Liver (tissue), 9 donors: Measurements from ENCODE around the gene TRIM29. TPM values are rescaled to one million over a fixed set of nuclear protein-coding genes. Genes with fewer than 3 reads are reported as not detected.

Source experiments
- DNase-seq: peaks from one replicate; pipeline ENCODE4 v3.0.0-alpha.2; 2017; ENCODE audit warnings: low spot score
- H3K27ac ChIP-seq, 2 donors: one replicate each; pipeline ENCODE4 v1.7.0; 2013; ENCODE audit warnings: inconsistent platforms in 2 of 2, low read length in 2 of 2, control low read depth in 1 of 2, low read depth in 1 of 2, mild to moderate bottlenecking in 1 of 2
- H3K27me3 ChIP-seq, 4 donors: one replicate each; pipeline versions ENCODE4 v1.6.1 to v1.7.0; 2013; ENCODE audit warnings: low read length in 3 of 4, inconsistent platforms in 1 of 4, mild to moderate bottlenecking in 1 of 4, moderate library complexity in 1 of 4; ENCODE audit not compliant: control insufficient read depth in 4 of 4, insufficient read depth in 4 of 4
- H3K36me3 ChIP-seq, 4 donors: one replicate each; pipeline versions ENCODE4 v1.6.1 to v1.7.0; 2013; ENCODE audit warnings: low read length in 3 of 4, mild to moderate bottlenecking in 3 of 4, low read depth in 1 of 4, moderate library complexity in 1 of 4; ENCODE audit not compliant: control insufficient read depth in 4 of 4, insufficient read depth in 3 of 4
- H3K4me1 ChIP-seq, 4 donors: one replicate each; pipeline versions ENCODE4 v1.6.1 to v1.7.0; 2013; ENCODE audit warnings: low read length in 3 of 4, mild to moderate bottlenecking in 3 of 4, moderate library complexity in 1 of 4; ENCODE audit not compliant: control insufficient read depth in 4 of 4, insufficient read depth in 4 of 4
- H3K4me3 ChIP-seq, 3 donors: one replicate each; pipeline versions ENCODE4 v1.6.1 to v1.7.0; 2013; ENCODE audit warnings: low read length in 3 of 3, control low read depth in 1 of 3, low read depth in 1 of 3, mild to moderate bottlenecking in 1 of 3
- H3K9ac ChIP-seq, 2 donors: one replicate each; pipeline ENCODE4 v1.7.0; 2013; ENCODE audit warnings: low read length in 2 of 2, mild to moderate bottlenecking in 2 of 2, moderate library complexity in 2 of 2, control low read depth in 1 of 2, low read depth in 1 of 2
- H3K9me3 ChIP-seq, 4 donors: one replicate each; pipeline versions ENCODE4 v1.6.1 to v1.7.0; 2013; ENCODE audit warnings: low read length in 3 of 4; ENCODE audit not compliant: control insufficient read depth in 4 of 4
- EGR1 ChIP-seq, 2 donors: IDR thresholded peaks; 2 replicates each; pipeline ENCODE4 v1.6.1; 2016 to 2018; ENCODE audit warnings: antibody characterized with exemption in 2 of 2, low read depth in 2 of 2
- FOXA2 ChIP-seq: IDR thresholded peaks from 2 replicates; pipeline ENCODE4 v1.6.1; 2016; ENCODE audit warnings: antibody characterized with exemption
- GABPA ChIP-seq, 2 donors: IDR thresholded peaks in 1 of 2; conservative IDR thresholded peaks in 1 of 2; 2 replicates each; pipeline ENCODE4 v1.6.1; 2016; ENCODE audit warnings: antibody characterized with exemption in 2 of 2, mild to moderate bottlenecking in 1 of 2, moderate library complexity in 1 of 2
- HNF4A ChIP-seq, 2 donors: conservative IDR thresholded peaks; 2 replicates each; pipeline ENCODE4 v1.6.1; 2016; ENCODE audit warnings: antibody characterized with exemption in 2 of 2, mild to moderate bottlenecking in 2 of 2
- HNF4G ChIP-seq: IDR thresholded peaks from 2 replicates; pipeline ENCODE4 v1.6.1; 2016; ENCODE audit warnings: antibody characterized with exemption
- JUND ChIP-seq, 2 donors: IDR thresholded peaks; 2 replicates each; pipeline ENCODE4 v1.6.1; 2016; ENCODE audit warnings: antibody characterized with exemption in 2 of 2
- NR2F2 ChIP-seq: IDR thresholded peaks from 2 replicates; pipeline ENCODE4 v1.6.1; 2016; ENCODE audit warnings: antibody characterized with exemption
- RAD21 ChIP-seq, 2 donors: IDR thresholded peaks; 2 replicates each; pipeline ENCODE4 v1.6.1; 2016; ENCODE audit warnings: antibody characterized with exemption in 2 of 2, mild to moderate bottlenecking in 2 of 2
- RXRA ChIP-seq, 2 donors: IDR thresholded peaks; 2 replicates each; pipeline ENCODE4 v1.6.1; 2017 to 2018; ENCODE audit warnings: antibody characterized with exemption in 2 of 2, mild to moderate bottlenecking in 1 of 2
- SP1 ChIP-seq: IDR thresholded peaks from 2 replicates; pipeline ENCODE4 v1.6.1; 2018; ENCODE audit warnings: antibody characterized with exemption, mild to moderate bottlenecking
- TAF1 ChIP-seq: conservative IDR thresholded peaks from 2 replicates; pipeline ENCODE4 v1.6.1; 2016; ENCODE audit warnings: antibody characterized with exemption, mild to moderate bottlenecking
- WGBS: extraction: QIAGEN DNeasy Blood & Tissue Kit; methylation state at CpG from one replicate; pipeline ENCODE4 v1.1.7; 2013; 5-methylcytosine and 5-hydroxymethylcytosine counted together
- polyA plus RNA-seq, 2 donors: library from polyadenylated mRNA; stranded (reverse) in 1 of 2; unstranded in 1 of 2; fragments of 200-250 nt in 1 of 2; fragments of >200 nt in 1 of 2; fragmentation: Nextera tagmentation in 1 of 2; extraction: Ambion mirVana in 1 of 2; gene quantifications; one replicate each; pipeline versions ENCODE4 v1.2.1 to v1.2.3, GENCODE V29; 2013 to 2015
- total RNA-seq, 2 donors: library from RNA; depleted of rRNA; stranded (reverse); fragments of >200 nt; gene quantifications; one replicate each; pipeline ENCODE4 v1.2.3, GENCODE V29; 2014
- TF ChIP-seq, protein P1 (sequence below): IDR thresholded peaks from 2 replicates; pipeline ENCODE4 v1.6.1; 2016; ENCODE audit warnings: antibody characterized with exemption
- TF ChIP-seq, protein P2 (sequence below): IDR thresholded peaks from 2 replicates; pipeline ENCODE4 v1.6.1; 2016; ENCODE audit warnings: antibody characterized with exemption
- TF ChIP-seq, protein P3 (sequence below): fragments of 150-350 bp; IDR thresholded peaks from 2 replicates; pipeline ENCODE4 v1.5.1; 2017; ENCODE audit warnings: improper control_type of control experiment, low read depth, low read length; ENCODE audit not compliant: missing input control
- TF ChIP-seq, protein P4 (sequence below): IDR thresholded peaks from 2 replicates; pipeline ENCODE4 v1.6.1; 2016; ENCODE audit warnings: antibody characterized with exemption, mild to moderate bottlenecking
- donor health status: healthy.
- donor health status: healthy.
- donor health status: healthy.
- donor health status: healthy.
- donor health status: healthy.

Gene TRIM29
- total and polyA plus RNA-seq, 4 donors, result 0.22 to 0.89 (median 0.35) TPM

DNA sequence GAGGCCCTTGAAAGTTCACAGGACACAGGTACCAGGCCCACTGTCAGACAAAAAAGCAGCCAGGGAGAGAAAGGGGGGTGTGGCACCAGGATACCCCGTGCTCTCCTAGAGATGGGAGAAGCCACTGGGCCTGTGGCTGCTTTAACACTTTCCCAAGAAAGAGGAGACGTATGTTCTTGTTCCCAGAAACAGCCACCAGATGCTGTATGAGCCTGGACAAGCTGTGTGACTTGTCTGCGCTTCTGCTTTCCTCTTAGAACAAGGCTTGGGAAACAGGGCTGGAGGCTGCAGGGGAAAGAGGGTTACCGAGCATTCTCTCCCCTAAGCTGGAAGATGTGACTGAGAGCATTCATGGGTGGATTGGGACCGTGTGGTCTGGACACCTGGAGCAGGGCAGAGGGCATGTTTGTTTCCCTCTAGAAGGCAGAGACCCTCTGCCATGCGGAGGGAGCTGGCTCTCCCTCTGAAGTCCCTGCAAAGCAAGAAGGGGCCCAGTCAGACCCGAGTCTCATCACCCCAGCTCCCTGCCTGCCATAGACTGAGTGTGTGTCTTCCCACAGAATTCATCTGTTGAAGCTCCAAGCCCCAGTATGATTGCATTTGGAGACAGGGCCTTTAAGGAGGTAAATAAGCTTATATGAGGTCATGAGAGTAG is 74.1 kb downstream of the TRIM29 start:
- H3K27me3 ChIP-seq, result peaks cover 0 to 16% (median 1%) of the 10 kb centered on the region in 4 donors
- 70% methylated on average over 7 of the region's 7 CpGs for WGBS
- peak; percentile 16 for DNase-seq

DNA sequence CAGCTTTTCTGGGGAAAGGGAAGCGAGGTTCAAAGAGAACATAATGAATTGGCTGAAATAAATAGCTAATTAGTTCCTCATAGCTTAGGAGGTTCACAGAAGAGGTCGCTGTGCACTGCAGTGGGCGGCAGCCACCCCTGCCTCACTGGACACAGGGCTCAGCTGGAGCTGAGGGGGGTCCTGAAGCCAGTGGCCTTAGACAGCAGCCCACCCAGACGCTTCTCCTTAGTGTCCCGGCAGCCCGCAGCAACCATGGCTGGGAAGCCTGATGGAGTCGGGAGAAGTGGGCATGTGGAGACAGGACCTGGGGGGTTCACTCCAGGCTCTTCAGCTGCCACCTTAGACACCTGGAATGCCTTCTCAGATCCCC is 75.4 kb downstream of the TRIM29 start:
- DNase-seq, result peak; percentile 19
- Histone ChIP-seq H3K4me1 (no peaks in the 10 kb centered on the region), H3K9me3 (no peaks in the 10 kb centered on the region), H3K4me3 (no peak overlapping the region), H3K27ac (no peak overlapping the region), H3K36me3 (no peaks in the 10 kb centered on the region), H3K9ac (no peak overlapping the region), H3K27me3 (peaks cover 0 to 11% (median 1%) of the 10 kb centered on the region in 4 donors)
- WGBS, result 86% methylated on average over 7 of the region's 7 CpGs
- TF ChIP-seq JUND (IDR thresholded peaks at IDR 0.05), result no peak
- no peak for TF ChIP-seq RXRA (IDR thresholded peaks at IDR 0.05)
- TF ChIP-seq SP1, result no peak
- no peak for TF ChIP-seq RAD21 (IDR thresholded peaks at IDR 0.05)
- TF ChIP-seq, protein P1, sequence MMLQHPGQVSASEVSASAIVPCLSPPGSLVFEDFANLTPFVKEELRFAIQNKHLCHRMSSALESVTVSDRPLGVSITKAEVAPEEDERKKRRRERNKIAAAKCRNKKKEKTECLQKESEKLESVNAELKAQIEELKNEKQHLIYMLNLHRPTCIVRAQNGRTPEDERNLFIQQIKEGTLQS, result no peak
- TF ChIP-seq, protein P2, sequence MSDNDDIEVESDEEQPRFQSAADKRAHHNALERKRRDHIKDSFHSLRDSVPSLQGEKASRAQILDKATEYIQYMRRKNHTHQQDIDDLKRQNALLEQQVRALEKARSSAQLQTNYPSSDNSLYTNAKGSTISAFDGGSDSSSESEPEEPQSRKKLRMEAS, result no peak
- TF ChIP-seq NR2F2, result no peak
- TF ChIP-seq TAF1, result no peak
- TF ChIP-seq, protein P3, sequence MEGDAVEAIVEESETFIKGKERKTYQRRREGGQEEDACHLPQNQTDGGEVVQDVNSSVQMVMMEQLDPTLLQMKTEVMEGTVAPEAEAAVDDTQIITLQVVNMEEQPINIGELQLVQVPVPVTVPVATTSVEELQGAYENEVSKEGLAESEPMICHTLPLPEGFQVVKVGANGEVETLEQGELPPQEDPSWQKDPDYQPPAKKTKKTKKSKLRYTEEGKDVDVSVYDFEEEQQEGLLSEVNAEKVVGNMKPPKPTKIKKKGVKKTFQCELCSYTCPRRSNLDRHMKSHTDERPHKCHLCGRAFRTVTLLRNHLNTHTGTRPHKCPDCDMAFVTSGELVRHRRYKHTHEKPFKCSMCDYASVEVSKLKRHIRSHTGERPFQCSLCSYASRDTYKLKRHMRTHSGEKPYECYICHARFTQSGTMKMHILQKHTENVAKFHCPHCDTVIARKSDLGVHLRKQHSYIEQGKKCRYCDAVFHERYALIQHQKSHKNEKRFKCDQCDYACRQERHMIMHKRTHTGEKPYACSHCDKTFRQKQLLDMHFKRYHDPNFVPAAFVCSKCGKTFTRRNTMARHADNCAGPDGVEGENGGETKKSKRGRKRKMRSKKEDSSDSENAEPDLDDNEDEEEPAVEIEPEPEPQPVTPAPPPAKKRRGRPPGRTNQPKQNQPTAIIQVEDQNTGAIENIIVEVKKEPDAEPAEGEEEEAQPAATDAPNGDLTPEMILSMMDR, result no peak
- TF ChIP-seq FOXA2, result no peak
- TF ChIP-seq GABPA (IDR thresholded peaks at IDR 0.05 in 1 of 2, conservative IDR thresholded peaks at IDR 0.05 in 1 of 2), result no peak

More for the DNA sequence above, 74.1 kb downstream of the TRIM29 start:
- no peak overlapping the region for H3K4me3 ChIP-seq
- no peaks in the 10 kb centered on the region for H3K36me3 ChIP-seq
- H3K9me3 ChIP-seq, result no peaks in the 10 kb centered on the region
- no peak overlapping the region for H3K27ac ChIP-seq
- TF ChIP-seq RXRA (IDR thresholded peaks at IDR 0.05) (no peak), JUND (IDR thresholded peaks at IDR 0.05) (no peak), SP1 (no peak), EGR1 (IDR thresholded peaks at IDR 0.05; ENCODE audit: low read depth in 2 of 2) (no peak), HNF4G (no peak), TAF1 (no peak), RAD21 (IDR thresholded peaks at IDR 0.05) (no peak), NR2F2 (no peak), GABPA (IDR thresholded peaks at IDR 0.05 in 1 of 2, conservative IDR thresholded peaks at IDR 0.05 in 1 of 2) (no peak), FOXA2 (no peak), HNF4A (conservative IDR thresholded peaks at IDR 0.05) (no peak)
- TF ChIP-seq, protein P3, result no peak
- TF ChIP-seq, protein P1, result no peak
- TF ChIP-seq, protein P2, result no peak
- TF ChIP-seq, protein P4, sequence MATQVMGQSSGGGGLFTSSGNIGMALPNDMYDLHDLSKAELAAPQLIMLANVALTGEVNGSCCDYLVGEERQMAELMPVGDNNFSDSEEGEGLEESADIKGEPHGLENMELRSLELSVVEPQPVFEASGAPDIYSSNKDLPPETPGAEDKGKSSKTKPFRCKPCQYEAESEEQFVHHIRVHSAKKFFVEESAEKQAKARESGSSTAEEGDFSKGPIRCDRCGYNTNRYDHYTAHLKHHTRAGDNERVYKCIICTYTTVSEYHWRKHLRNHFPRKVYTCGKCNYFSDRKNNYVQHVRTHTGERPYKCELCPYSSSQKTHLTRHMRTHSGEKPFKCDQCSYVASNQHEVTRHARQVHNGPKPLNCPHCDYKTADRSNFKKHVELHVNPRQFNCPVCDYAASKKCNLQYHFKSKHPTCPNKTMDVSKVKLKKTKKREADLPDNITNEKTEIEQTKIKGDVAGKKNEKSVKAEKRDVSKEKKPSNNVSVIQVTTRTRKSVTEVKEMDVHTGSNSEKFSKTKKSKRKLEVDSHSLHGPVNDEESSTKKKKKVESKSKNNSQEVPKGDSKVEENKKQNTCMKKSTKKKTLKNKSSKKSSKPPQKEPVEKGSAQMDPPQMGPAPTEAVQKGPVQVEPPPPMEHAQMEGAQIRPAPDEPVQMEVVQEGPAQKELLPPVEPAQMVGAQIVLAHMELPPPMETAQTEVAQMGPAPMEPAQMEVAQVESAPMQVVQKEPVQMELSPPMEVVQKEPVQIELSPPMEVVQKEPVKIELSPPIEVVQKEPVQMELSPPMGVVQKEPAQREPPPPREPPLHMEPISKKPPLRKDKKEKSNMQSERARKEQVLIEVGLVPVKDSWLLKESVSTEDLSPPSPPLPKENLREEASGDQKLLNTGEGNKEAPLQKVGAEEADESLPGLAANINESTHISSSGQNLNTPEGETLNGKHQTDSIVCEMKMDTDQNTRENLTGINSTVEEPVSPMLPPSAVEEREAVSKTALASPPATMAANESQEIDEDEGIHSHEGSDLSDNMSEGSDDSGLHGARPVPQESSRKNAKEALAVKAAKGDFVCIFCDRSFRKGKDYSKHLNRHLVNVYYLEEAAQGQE, result no peak
- H3K9ac ChIP-seq, result no peak overlapping the region
- no peaks in the 10 kb centered on the region for H3K4me1 ChIP-seq
